CD4-positive, alpha-beta T cell treated with Interleukin-15 for 4 hours (primary cell): ENCODE measurements around the gene CILP2.
A peak's percentile ranks its signal among the peaks of the same experiment; 100 is the strongest.

Source experiments
- DNase-seq: peaks from one replicate; pipeline ENCODE4 v3.0.0-alpha.2; 2020; ENCODE audit warnings: low spot score

The CILP2 gene

GRCh38 chr19:19545707-19546106 is 7.6 kb downstream of the CILP2 start:
- no peak for DNase-seq

GRCh38 chr19:19546751-19547162 is 8.7 kb downstream of the CILP2 start:
- no peak for DNase-seq

GRCh38 chr19:19547674-19548336 is 9.7 kb downstream of the CILP2 start:
- no peak for DNase-seq

- DNase-seq: no peak
These were observed 11.1 kb downstream of the CILP2 start for GRCh38 chr19:19548915-19549759.

- no peak for DNase-seq
These were observed 11.9 kb downstream of the CILP2 start for GRCh38 chr19:19549804-19550464.

GRCh38 chr19:19550485-19550929 is 12.4 kb downstream of the CILP2 start:
- no peak for DNase-seq

GRCh38 chr19:19550972-19551852 is 13.1 kb downstream of the CILP2 start:
- no peak for DNase-seq

GRCh38 chr19:19551853-19552192 is 13.8 kb downstream of the CILP2 start:
- DNase-seq: no peak

- DNase-seq: peak; percentile 19
These were observed 14.7 kb downstream of the CILP2 start for GRCh38 chr19:19552798-19553197.

GRCh38 chr19:19553670-19554069 is 15.6 kb downstream of the CILP2 start:
- DNase-seq: no peak

GRCh38 chr19:19554074-19555023 is 16.3 kb downstream of the CILP2 start:
- peak; percentile 55 for DNase-seq

- no peak for DNase-seq
These were observed 20.0 kb downstream of the CILP2 start for GRCh38 chr19:19558055-19558454.

GRCh38 chr19:19558636-19559035 is 20.6 kb downstream of the CILP2 start:
- DNase-seq: no peak

- no peak for DNase-seq
These were observed 21.9 kb downstream of the CILP2 start for GRCh38 chr19:19559931-19560330.

GRCh38 chr19:19561946-19562664 is 24.0 kb downstream of the CILP2 start:
- DNase-seq: no peak

GRCh38 chr19:19562665-19563347 is 24.7 kb downstream of the CILP2 start:
- peak; percentile 40 for DNase-seq

- no peak for DNase-seq
These were observed 25.3 kb downstream of the CILP2 start for GRCh38 chr19:19563348-19563848.

- no peak for DNase-seq
These were observed 28.2 kb downstream of the CILP2 start for GRCh38 chr19:19566306-19566705.

GRCh38 chr19:19567391-19567790 is 29.3 kb downstream of the CILP2 start:
- no peak for DNase-seq
